Right atrium auricular region (tissue), 2 donors: ENCODE measurements around the gene PCDHB10. TPM values are rescaled to one million over a fixed set of nuclear protein-coding genes. Genes with fewer than 3 reads are reported as not detected.

Experiments used
- DNase-seq: peaks from one replicate; pipeline ENCODE4 v3.0.0-alpha.2; 2019; ENCODE audit warnings: low spot score
- H3K27ac ChIP-seq, 2 donors: fragments of 200-600 bp; sonication (generic); 1 replicate in 1 of 2; 2 replicates in 1 of 2; pipeline ENCODE4 v1.5.1; 2016 to 2019
- H3K27me3 ChIP-seq, 2 donors: fragments of 200-600 bp; sonication (generic); one replicate each; pipeline versions ENCODE4 v1.5.1 to v1.6.0; 2017 to 2019
- H3K36me3 ChIP-seq: fragments of 200-600 bp; sonication (generic); one replicate; pipeline ENCODE4 v1.5.1; 2016
- H3K4me1 ChIP-seq, 2 donors: fragments of 200-600 bp; sonication (generic); one replicate each; pipeline versions ENCODE4 v1.5.1 to v1.6.0; 2017 to 2019
- H3K4me3 ChIP-seq, 2 donors: fragments of 200-600 bp; sonication (generic); 1 replicate in 1 of 2; 2 replicates in 1 of 2; pipeline ENCODE4 v1.5.1; 2017 to 2019; ENCODE audit warnings: mild to moderate bottlenecking in 1 of 2, moderate library complexity in 1 of 2
- H3K9me3 ChIP-seq, 2 donors: fragments of 200-600 bp; sonication (generic); one replicate each; pipeline ENCODE4 v1.5.1; 2019
- CTCF ChIP-seq, 2 donors: fragments of 200-600 bp; sonication (generic); IDR thresholded peaks; one replicate each; pipeline ENCODE4 v1.5.1; 2019; ENCODE audit warnings: antibody characterized with exemption in 2 of 2
- total RNA-seq, 2 donors: library from RNA; depleted of rRNA; stranded (reverse); fragments of >200 nt; gene quantifications; one replicate each; pipeline ENCODE4 v1.1.0, GENCODE V29; 2016

Gene PCDHB10
- total RNA-seq, 2 donors from 2014 or later: 2.0 to 2.5 TPM

GRCh38 chr5:141236516-141237313, 44.6 kb downstream of the PCDHB10 start:
- DNase-seq: no peak
- peaks cover 14 to 100% of the 10 kb centered on the region in 2 donors for H3K9me3 ChIP-seq

DNA sequence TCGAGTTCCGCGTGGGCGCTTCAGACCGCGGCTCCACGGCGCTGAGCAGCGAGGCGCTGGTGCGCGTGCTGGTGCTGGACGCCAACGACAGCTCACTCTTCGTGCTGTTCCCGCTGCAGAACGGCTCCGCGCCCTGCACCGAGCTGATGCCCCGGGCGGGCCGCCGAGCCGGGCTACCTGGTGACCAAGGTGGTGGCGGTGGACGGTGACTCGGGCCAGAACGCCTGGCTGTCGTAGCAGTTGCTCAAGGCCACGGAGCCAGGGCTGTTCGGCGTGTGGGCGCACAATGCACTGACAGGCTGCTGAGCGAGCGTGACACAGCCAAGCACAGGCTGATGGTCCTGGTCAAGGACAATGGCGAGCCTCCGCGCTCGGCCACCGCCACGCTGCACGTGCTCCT, 49.3 kb downstream of the PCDHB10 start:
- H3K27ac ChIP-seq: no peak overlapping the region
- H3K27me3 ChIP-seq: no peaks in the 10 kb centered on the region
- no peak for TF ChIP-seq CTCF (IDR thresholded peaks at IDR 0.05)
- no peaks in the 10 kb centered on the region for H3K4me1 ChIP-seq
- H3K4me3 ChIP-seq: no peak overlapping the region
- no peak for DNase-seq
- H3K9me3 ChIP-seq: peaks cover 26 to 100% of the 10 kb centered on the region in 2 donors
- no peaks in the 10 kb centered on the region for H3K36me3 ChIP-seq

More at GRCh38 chr5:141236516-141237313, 44.6 kb downstream of the PCDHB10 start:
- H3K27ac ChIP-seq: no peak overlapping the region
- H3K4me3 ChIP-seq: no peak overlapping the region
- no peaks in the 10 kb centered on the region for H3K4me1 ChIP-seq
- no peak for TF ChIP-seq CTCF (IDR thresholded peaks at IDR 0.05)
- H3K27me3 ChIP-seq: no peaks in the 10 kb centered on the region
- H3K36me3 ChIP-seq: no peaks in the 10 kb centered on the region

Other genes starting within 250 kb of the PCDHB10 start
- 1 to 10 TPM; 3.7 to 4.1 TPM for gene PCDHAC2, start 225.9 kb upstream of the PCDHB10 start, total RNA-seq
- not detected for gene PCDHB1, start 141.0 kb upstream of the PCDHB10 start, total RNA-seq
- 1 to 10 TPM; 1.8 to 2.2 TPM for gene PCDHB2, start 97.7 kb upstream of the PCDHB10 start, total RNA-seq
- under 1 TPM; 0.63 to 0.83 TPM for gene PCDHB3, start 91.9 kb upstream of the PCDHB10 start, total RNA-seq
- gene PCDHB4, start 70.5 kb upstream of the PCDHB10 start, total RNA-seq: 1 to 10 TPM; 1.6 to 2.6 TPM
- gene PCDHB5, start 57.1 kb upstream of the PCDHB10 start, total RNA-seq: 1 to 10 TPM; 3.8 to 4.3 TPM
- under 1 TPM; 0.12 to 0.33 TPM for gene PCDHB6, start 42.3 kb upstream of the PCDHB10 start, total RNA-seq
- 1 to 10 TPM; 1.0 to 1.4 TPM for gene PCDHB7, start 19.7 kb upstream of the PCDHB10 start, total RNA-seq
- 1 to 10 TPM in 1 of 2 donors, under 1 TPM in 1; 0.90 to 1.7 TPM for gene PCDHB8, start 14.6 kb upstream of the PCDHB10 start, total RNA-seq
- gene PCDHB16, start 10.0 kb upstream of the PCDHB10 start, total RNA-seq: 1 to 10 TPM; 5.3 TPM
- gene PCDHB9, start 5.2 kb upstream of the PCDHB10 start, total RNA-seq: 1 to 10 TPM; 1.7 to 2.5 TPM
- gene PCDHB11, start 7.3 kb downstream of the PCDHB10 start, total RNA-seq: 1 to 10 TPM; 1.8 to 2.4 TPM
- gene PCDHB12, start 16.4 kb downstream of the PCDHB10 start, total RNA-seq: 1 to 10 TPM; 1.8 to 2.3 TPM
- 1 to 10 TPM; 4.2 to 5.0 TPM for gene PCDHB13, start 21.6 kb downstream of the PCDHB10 start, total RNA-seq
- gene PCDHB14, start 31.0 kb downstream of the PCDHB10 start, total RNA-seq: 1 to 10 TPM; 4.3 to 5.1 TPM
- 1 to 10 TPM; 3.2 to 5.3 TPM for gene PCDHB15, start 53.0 kb downstream of the PCDHB10 start, total RNA-seq
- gene SLC25A2, start 111.7 kb downstream of the PCDHB10 start, total RNA-seq: not detected
- 10 to 100 TPM; 73.9 to 82.6 TPM for gene TAF7, start 128.4 kb downstream of the PCDHB10 start, total RNA-seq
- gene PCDHGA1, start 138.2 kb downstream of the PCDHB10 start, total RNA-seq: 1 to 10 TPM; 1.4 to 2.0 TPM
- gene PCDHGA2, start 146.4 kb downstream of the PCDHB10 start, total RNA-seq: 1 to 10 TPM; 7.5 to 7.7 TPM
- 1 to 10 TPM; 7.0 to 8.9 TPM for gene PCDHGA3, start 151.5 kb downstream of the PCDHB10 start, total RNA-seq
- gene PCDHGB1, start 157.7 kb downstream of the PCDHB10 start, total RNA-seq: 1 to 10 TPM; 2.4 to 3.3 TPM
- gene PCDHGA4, start 162.7 kb downstream of the PCDHB10 start, total RNA-seq: 1 to 10 TPM; 4.4 to 5.7 TPM
- gene PCDHGB2, start 167.6 kb downstream of the PCDHB10 start, total RNA-seq: 1 to 10 TPM; 5.2 to 6.7 TPM
- 1 to 10 TPM; 4.0 to 5.0 TPM for gene PCDHGA5, start 171.8 kb downstream of the PCDHB10 start, total RNA-seq
- 1 to 10 TPM; 5.4 to 7.2 TPM for gene PCDHGB3, start 177.9 kb downstream of the PCDHB10 start, total RNA-seq
- 1 to 10 TPM; 4.7 to 5.3 TPM for gene PCDHGA6, start 181.5 kb downstream of the PCDHB10 start, total RNA-seq
- 1 to 10 TPM; 4.9 to 6.1 TPM for gene PCDHGA7, start 190.4 kb downstream of the PCDHB10 start, total RNA-seq
- 1 to 10 TPM; 6.3 to 6.4 TPM for gene PCDHGB4, start 195.3 kb downstream of the PCDHB10 start, total RNA-seq
- 1 to 10 TPM; 5.0 to 5.7 TPM for gene PCDHGA8, start 200.3 kb downstream of the PCDHB10 start, total RNA-seq
- gene PCDHGB5, start 205.6 kb downstream of the PCDHB10 start, total RNA-seq: 1 to 10 TPM; 9.7 TPM
- 1 to 10 TPM; 3.7 to 5.2 TPM for gene PCDHGA9, start 210.4 kb downstream of the PCDHB10 start, total RNA-seq
- gene PCDHGB6, start 215.7 kb downstream of the PCDHB10 start, total RNA-seq: 1 to 10 TPM; 5.0 to 7.1 TPM
- gene PCDHGA10, start 220.6 kb downstream of the PCDHB10 start, total RNA-seq: 1 to 10 TPM; 3.1 to 4.8 TPM
- 10 to 100 TPM in 1 of 2 donors, 1 to 10 TPM in 1; 6.0 to 10.5 TPM for gene PCDHGB7, start 225.3 kb downstream of the PCDHB10 start, total RNA-seq
- 1 to 10 TPM; 3.0 to 4.5 TPM for gene PCDHGA11, start 228.7 kb downstream of the PCDHB10 start, total RNA-seq
- 1 to 10 TPM; 6.2 to 7.7 TPM for gene PCDHGA12, start 238.2 kb downstream of the PCDHB10 start, total RNA-seq